Measurements from ENCODE around the gene CD58.

The CD58 gene

DNA sequence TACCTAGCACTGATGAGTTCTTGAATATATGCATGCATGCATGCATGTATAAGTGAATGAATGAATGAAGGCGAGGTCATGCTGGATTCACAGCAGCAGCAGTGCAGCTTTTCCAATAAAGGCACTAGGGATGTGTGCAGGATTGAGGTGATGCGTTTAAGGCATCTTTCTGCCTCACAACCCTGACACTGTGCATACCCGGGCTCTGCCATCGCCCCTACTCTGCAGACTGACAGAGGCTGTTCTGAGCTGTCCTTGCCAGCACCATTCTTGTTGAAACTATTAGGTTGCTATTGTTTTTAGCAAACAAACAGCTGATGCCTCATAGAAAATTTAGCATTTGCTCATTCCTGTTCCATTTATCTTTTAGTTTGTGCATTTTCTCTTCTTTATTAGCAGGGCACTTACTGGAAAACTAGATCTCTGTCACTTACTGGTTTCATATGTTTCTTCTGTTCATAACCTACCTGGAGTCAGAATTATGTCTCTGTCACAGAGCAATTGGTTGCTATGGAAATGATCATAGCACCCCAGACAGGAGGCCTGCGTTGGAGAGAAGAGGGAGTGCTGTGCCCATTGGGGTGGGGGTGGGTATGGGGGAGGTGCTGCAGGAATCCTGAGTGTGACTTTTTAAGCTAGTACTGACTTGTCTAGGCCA, 79.0 kb downstream of the CD58 start:
- DNase-seq: no peak

DNA sequence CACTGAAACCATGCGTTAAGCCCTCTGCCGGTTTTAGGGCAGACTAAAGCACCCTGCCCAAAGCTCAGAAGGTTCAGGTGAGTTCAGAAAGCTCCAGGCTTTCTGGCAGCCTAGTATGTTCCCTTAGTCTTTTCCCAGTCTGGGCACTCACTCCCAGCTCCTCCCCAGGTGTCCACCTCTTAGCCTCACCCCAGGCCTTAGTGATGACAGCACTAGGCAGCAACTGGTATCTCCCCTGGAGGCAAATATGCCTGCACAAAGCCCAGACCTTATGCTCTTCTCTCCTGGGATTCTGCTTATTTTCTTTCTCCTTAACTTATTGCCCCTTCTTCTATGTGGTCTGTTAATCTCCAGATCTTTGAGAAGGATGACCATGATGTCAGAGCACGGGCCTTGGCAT, 80.2 kb downstream of the CD58 start:
- DNase-seq: no peak

DNA sequence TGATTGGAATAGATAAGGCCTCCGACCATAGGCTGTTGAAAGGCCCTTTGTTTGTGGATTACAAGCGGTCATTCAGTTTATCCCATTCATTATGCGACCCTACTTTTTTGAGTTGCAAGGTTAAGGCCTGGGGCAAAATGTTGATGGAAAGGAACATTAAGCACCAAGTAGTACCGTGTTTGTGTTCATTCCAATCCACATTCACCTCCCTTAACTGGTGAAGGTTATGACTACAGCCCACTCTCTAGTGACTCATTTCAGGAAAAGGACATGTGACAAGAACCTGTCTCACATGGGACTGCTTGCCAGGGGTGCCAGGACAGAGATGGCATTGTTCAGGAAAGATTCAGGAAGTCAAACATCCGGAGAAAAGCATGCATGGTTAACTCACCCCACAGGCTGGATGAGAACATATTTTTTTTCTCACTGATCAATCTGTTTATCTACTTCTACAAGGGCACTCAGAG, 81.6 kb downstream of the CD58 start:
- DNase-seq: no peak

DNA sequence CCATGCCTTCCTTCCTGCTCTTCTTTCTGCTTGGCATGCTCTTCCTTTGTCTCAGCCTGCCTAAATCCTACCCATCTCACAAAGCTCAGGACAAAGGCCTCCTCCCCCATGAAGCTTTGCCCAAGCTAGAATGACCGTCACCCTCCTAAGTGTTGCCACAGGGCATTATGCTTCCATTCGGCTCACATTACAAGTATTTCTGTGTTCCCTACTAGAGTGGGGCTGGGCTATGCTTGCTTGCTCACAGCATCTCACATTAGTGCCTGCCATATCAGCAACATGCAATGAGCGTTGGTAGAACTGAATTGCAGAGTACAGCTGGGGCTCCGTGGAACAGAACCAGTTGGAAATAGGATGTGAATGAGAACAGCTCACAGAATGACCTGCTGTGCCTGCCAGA, 82.8 kb downstream of the CD58 start:
- no peak for DNase-seq

DNA sequence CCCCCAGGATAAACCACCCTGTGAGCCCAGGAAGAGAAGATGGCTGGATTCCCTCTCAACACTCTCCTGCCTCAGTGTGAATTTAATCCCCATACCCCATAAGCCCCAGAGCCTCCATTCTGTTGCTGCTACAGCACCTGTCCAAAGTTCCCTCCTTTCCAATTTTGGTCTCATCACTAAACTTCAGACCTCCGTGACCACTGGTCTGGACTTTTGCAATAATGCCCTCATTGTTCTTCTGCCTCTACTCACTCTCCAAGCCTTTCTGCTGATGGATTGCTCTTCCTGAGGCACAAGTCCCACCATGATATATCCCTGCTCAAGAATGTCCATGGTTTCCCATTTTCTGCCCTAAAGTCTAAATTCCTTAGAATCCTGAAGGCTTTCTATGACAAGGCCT, 83.2 kb downstream of the CD58 start:
- no peak for DNase-seq

DNA sequence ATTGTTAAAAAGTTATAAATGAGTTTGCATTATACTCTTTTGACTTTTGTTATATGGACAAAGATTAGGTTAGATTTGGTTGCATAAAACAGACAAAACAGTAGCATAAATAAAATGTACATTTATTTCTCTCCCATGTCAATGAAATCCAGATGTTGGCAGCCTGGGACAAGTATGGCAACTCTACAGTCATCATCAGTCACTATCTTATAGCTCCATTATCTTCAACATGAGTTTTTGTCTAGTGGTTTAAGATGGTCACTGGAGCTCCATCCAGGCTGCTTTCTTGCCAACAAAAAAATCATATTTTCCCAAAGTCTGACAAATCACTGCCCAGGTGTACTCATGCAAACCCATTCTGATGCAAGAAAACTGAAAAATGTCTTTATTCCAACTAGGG, 83.8 kb downstream of the CD58 start:
- no peak for DNase-seq

DNA sequence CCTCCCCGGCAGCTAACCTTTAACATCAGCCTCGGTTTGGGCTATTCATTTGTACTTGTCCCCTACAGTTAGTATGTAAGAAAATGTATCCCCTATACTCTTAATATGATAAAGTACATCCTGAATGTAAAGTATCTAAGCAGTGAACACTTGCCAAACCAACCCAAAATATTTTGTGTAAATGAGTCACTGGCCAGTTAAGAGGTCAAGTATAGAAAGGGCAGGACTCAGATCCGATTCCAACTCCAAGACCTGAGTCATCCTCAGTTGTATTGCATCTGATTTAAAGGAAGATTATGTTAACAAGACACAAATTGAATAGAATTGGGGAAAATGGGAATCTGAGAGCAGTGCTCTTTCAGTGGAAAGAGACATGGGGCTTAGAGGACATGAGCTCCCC, 84.4 kb downstream of the CD58 start:
- DNase-seq: no peak

DNA sequence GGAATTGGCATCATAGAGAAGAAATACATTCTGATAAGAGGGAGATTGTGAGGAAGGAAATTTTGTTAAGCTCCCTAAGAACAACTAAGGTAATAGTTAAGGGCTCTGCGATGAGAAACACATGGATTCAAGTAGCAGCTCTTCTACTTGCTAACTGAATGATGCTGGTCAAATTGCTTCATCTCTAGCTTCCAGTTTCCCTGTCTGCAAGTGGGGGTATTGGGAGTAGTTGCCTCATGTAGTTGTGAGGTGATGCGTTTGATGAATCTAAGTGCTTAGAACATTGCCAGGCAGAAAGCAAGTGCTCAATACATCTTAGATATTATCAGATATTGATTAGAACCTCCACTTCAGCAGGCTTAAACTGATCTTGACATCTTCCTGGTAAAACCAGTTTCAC, 84.8 kb downstream of the CD58 start:
- no peak for DNase-seq

DNA sequence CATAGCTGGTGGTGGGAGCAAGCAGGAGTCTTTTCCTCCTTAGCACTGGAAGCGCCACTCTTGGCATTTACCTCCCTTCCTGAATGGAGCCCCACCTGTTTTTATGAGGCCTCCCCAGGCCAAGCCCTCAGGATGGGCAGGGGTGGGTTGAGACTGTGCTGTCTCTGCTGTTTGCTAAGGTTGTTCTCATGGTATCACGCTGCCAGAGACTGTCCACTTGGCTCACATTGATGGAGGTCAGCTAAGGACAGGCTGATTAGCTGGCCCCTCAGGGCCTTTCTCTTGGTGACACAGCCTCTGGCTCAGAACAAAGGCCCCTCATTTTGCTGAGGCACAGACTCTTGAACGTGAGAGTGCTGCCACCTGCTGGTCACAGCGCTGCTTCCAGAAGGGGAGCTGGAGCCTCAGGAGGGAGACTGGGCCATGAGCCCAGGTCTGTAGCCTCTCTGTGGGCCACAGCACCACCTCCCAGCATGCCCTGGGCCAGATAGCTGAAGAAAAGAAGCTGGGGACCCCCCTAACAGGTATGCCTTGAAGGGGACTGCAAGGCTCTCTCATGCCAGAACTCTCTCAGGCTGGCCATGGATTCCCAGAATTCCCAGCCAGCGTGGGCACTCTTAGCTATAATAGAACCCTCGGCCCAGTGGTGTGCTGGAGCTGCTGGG, 85.6 kb downstream of the CD58 start:
- no peak for DNase-seq

DNA sequence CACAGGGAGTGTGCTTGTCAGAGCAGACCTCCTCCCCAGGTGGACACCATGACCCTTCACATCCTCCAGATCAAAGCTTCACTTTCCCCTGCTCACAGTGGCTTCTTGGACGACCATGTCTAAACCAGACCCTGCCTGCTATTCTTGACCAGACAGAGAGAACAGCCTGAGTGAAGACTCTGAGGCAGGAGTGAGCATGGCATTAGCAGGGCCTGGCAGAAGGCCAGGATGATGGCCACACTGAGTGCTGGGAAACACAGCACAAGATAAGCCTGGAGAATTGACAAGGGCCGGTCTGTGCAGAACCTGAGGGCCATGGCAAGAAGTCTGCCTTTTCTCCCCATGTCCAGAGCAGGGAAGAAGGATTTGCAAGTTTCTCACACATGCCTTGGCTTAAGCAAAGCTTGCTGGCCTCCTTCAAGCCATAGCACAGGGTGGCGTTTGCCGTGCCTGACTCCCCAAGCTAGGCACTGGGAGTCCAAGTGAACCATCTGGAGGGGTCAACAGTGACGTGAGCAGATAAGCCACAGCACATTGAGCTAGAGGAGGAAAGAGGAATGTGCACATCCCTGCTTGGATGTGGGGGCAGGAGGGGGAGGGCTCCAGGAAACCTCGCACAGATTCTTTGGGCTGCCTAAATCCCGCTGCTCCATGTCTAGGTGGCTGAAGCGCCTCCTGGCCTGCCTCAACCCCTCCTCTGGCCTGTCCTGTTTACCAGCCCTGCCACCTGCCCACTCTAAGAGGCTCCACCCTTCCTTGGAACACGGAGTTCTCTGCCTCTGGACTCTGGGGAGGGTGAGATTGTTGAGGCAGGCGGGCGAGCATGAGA, 87.1 kb downstream of the CD58 start:
- no peak for DNase-seq

DNA sequence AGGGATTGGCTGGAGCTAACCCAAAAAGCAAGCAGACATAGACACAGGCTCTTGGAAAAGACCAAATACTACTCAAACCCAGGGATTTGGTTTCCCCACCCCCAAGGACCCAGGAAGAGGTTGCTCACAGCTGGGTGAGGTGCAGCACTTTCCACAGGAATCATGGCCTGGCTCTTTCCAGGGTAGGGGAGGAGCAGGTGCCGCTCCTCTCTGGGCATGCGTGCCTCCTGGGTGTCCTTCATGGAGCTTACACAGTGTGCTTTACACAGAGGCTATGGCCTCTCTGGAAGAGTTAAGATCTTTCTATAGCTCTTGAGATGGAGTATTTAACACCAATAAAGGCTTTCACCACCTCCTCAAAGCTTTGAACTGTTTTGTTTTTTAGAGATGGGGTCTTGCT, 88.3 kb downstream of the CD58 start:
- DNase-seq: no peak

DNA sequence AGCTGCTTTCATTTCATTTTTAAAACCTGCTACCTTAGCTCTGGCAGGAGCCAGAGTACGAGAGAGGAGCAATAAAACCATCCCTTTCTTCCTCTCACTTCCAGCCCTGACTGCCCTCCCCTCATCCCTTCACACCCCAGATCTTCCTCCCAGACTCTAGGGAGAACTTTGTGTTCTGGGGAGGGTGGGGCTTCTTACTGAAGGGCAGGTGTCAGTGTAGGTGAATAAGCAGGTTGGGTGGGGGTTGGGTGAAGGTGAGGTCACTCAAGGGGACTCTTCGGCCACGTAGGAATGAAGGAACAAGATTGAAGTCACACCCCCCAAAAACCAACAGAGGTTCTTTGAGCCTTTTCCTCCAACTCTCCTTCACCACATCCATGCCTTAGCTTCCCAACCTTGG, 88.9 kb downstream of the CD58 start:
- no peak for DNase-seq

DNA sequence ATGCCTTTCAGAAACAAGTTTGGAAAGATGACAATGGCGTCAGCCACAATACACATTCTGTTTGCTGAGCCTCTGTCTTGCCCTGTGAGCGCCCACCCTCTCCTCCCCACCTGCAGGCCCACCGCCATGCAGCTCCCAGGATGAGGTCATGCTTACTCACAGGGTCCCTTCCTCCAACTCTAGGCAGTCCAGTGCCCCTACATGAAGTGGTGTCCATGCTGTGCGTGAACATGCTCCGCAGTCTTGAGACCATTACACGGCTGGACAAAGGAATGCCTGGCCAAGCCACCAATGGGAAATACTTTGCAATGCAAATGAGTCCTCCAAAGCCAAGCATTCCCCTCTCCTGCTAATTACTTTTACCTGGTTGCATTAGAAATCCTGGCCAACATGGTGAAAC, 92.2 kb downstream of the CD58 start:
- DNase-seq: no peak

DNA sequence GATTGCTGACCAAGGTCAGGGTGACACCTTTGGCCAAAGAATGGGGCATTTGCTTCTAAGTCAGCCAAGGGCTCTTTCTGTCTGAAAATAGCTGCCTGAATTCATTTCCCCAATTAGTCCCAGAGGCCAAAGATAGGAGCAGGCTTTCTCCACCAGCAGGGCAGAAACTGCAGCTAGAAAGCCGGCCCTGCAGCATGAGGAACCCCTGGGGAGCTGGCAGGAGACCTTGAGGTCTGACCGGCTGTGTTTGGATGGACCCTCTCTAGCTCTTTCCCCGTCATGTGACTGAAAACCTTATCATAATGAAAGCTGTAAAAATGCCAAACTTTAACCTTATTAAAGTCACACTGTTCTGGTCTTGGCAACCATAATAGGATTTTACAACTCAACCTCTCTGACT, 93.4 kb downstream of the CD58 start:
- no peak for DNase-seq

DNA sequence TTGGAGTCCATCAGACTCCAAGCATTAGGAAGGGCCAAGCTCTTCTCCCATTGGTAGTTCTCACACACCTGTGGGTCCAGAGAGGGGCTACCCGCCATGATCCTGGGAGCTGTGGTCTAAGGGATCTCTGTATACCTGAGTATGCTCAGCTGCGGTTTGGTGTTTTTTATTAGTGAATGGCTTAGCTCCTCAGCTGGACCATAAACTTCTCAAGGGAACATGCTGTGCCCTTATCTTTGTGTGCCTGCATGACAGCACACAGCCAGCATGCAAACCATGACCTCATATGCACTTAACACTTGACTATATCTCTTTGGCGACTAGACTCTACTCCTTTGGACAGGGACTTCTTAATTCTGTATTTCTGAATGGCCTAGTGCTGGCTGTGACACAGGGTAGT, 94.5 kb downstream of the CD58 start:
- no peak for DNase-seq

DNA sequence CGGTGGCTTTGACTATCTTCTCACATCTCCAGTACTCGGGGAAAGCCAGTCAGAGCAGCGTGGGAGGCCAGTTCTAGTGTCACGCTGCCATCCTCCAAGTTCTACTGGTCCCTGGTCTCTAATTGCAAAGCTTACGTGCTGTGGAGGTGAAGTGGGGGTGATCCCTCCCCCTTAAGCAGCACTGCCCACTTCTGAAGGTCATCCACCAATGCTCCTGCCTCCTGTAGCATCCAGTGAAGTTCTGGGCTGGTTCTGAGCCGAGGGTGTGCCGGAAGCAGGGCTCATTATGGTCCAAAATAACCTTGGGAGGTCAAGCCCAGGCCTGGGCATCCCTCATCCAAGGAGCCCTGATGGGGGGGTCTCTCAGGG, 95.0 kb downstream of the CD58 start:
- no peak for DNase-seq

DNA sequence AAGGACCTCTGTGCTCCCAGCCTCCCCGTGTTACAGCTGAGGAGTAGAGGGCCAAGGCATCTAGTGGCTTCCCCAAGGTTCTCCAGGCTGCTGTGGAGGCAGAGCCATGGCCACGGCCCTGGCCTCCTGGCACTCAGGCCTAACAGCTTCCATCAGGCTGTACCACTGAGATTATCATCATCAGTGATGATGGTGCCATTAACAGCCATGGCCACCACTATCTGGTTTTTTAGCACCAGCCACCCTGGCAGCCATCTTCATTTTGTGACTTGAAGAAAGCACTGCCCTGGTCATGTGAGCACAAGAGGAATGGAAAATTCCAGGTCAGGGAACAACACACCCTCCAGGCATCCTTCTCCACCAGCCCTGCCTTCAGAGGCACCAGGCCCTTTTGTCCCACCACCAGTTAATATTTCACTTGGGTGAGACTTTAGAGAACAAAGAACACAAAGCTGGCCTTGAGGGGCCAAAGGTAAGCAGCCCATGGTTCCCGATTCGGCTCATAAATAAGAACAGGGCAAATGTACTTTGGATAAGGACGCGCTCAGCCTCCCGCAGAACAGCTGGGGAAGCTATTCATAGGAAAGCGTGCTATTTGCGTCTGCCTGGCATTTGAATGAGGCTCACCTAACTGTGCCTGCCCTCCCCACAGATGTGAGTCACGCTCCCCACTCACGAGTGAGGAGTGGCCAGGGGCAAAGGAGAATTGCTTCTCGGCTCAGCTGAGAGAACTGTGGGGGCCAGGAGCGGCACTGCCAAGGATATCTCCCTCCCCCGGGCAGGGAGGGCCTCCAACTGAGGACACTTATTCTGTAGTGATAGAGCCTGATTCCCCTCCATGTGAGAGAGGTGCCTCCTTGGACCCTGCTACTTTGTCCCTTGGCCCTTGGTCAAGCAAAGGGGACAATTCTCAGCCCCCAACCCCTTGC, 95.6 kb downstream of the CD58 start:
- no peak for DNase-seq

DNA sequence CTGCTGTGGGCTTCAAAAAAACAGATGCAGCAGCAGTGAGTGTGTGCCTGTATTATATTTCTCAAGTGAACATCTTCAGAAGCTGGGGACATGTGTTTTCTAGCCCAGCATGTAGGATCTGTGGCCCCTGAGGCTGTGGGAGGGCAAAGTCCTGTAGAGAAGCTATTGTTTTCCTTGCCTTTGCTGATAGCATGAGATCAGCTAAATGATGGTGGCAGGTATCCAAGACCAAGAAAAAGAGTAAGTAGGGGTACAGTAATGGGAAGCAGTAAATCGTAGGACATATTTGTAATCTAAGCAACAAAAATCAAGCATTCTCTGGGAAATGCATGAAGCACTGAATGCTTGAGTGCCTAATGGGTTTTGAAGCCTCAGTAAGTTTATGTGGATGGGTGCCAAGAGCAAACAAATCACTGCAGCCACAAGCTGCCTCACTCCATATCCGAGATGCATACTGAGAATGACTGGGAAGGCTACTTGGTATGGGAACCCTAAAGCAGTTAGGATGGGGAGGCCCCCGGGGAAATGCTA, 98.3 kb downstream of the CD58 start:
- DNase-seq: no peak

DNA sequence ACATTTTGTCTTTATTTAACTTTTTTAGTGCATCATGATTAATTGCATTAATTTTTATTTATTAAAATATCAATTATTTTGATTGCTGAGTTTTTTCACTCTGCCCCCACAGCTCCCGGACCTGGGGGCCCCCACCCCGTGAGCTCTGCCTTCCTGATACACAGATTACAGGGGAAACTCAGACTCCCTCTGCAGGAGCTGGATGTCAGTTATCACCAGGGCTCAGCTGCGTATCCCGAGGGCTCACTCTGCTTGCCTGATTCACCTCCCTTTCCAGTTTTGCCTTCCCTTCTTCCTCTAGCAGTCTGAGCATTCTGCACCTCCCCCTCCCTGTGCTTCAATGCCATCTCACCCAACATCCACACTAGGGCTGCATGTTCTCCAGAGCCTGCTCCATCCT, 99.6 kb downstream of the CD58 start:
- no peak for DNase-seq

DNA sequence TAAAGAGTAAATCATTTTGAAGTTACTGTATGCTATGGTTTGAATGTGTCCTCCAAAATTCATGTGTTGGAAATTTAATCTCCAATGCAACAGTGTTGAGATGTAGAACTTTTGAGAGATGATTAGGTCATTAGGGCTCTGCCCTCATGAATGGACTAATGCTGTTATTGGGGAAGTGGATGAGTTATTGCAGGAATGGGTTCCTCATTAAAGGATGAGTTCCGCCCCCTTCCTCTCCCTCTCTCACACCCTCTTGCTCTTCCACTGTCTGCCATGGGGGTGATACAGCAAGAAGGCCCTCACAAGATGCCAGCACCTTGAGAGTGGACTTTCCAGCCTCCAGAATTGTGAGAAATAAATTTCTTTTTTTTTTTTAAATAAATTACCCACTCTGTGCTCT, 100.2 kb downstream of the CD58 start:
- DNase-seq: no peak

DNA sequence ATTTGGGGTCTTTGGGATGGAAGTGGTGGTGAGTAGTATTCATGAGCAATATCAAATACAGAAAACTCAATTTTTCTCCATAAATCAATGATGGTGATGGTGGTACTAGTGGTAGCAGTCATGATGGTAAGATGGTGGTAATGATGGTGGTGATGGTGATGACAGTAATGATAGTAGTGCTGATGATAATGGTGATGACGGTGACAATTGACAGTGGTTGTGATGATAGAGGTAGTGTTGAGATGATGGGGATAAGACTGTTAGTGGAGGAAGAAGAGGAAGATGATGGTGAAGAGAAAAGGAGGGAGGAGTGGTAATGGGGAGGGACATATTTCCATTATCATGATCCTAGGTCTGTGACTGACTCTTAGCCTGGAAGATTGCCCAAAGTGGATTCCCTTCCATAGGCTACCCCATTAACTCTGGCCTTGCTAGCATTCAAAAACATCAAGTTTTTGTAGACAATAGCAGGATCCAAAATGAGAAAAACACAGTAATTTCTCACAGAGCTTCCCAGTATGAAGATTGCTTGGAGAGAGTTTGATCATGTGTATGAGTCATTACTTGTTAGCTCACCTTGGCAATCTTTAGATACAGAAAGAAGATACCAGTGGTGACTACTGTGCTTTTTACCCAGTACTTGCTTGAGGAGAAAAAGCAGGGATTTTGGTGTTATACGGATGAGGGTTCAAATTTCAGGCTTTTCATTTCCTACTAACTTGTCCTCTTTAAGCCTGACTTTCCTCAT, 103.8 kb downstream of the CD58 start:
- DNase-seq: no peak

Measured in activated gamma-delta T cell (primary cell).